Skeletal muscle tissue (tissue), 4 donors: ENCODE results near the gene LDB3. TPM values are rescaled to one million over a fixed set of nuclear protein-coding genes. Genes with fewer than 3 reads are reported as not detected.

Source experiments
- H3K27ac ChIP-seq: one replicate; pipeline ENCODE4 v1.7.0; 2013; ENCODE audit warnings: mild to moderate bottlenecking, low read depth, low read length, inconsistent platforms
- H3K27me3 ChIP-seq, 3 donors: one replicate each; pipeline ENCODE4 v1.7.0; 2013; ENCODE audit warnings: low read length in 3 of 3; ENCODE audit not compliant: control insufficient read depth in 3 of 3, insufficient read depth in 3 of 3
- H3K36me3 ChIP-seq, 3 donors: one replicate each; pipeline ENCODE4 v1.7.0; 2013; ENCODE audit warnings: low read length in 3 of 3; ENCODE audit not compliant: control insufficient read depth in 3 of 3, insufficient read depth in 3 of 3
- H3K4me1 ChIP-seq, 3 donors: one replicate each; pipeline ENCODE4 v1.7.0; 2013; ENCODE audit warnings: low read length in 3 of 3, mild to moderate bottlenecking in 3 of 3; ENCODE audit not compliant: control insufficient read depth in 3 of 3, insufficient read depth in 3 of 3
- H3K4me3 ChIP-seq, 3 donors: one replicate each; pipeline ENCODE4 v1.7.0; 2013; ENCODE audit warnings: low read length in 3 of 3
- H3K9ac ChIP-seq, 3 donors: one replicate each; pipeline ENCODE4 v1.7.0; 2013; ENCODE audit warnings: low read length in 3 of 3, mild to moderate bottlenecking in 3 of 3, moderate library complexity in 2 of 3, low read depth in 1 of 3
- H3K9me3 ChIP-seq, 3 donors: one replicate each; pipeline ENCODE4 v1.7.0; 2013; ENCODE audit warnings: low read length in 3 of 3; ENCODE audit not compliant: control insufficient read depth in 3 of 3
- total RNA-seq: library from RNA; depleted of rRNA; stranded (reverse); fragments of >200 nt; gene quantifications from one replicate; pipeline ENCODE4 v1.2.3, GENCODE V29; 2014
- donor health status: Osteomylitis.

The LDB3 gene
- total RNA-seq, 1 donor from 2014 or later: 87.7 TPM

- Histone ChIP-seq H3K4me3 (no peak overlapping the region), H3K36me3 (peaks cover 39 to 63% (median 46%) of the 10 kb centered on the region in 3 donors), H3K4me1 (peaks cover 39 to 71% (median 55%) of the 10 kb centered on the region in 3 donors), H3K9me3 (no peaks in the 10 kb centered on the region), H3K27ac (peak overlapping the region; percentile 54), H3K9ac (no peak overlapping the region), H3K27me3 (no peaks in the 10 kb centered on the region)
Observed at GRCh38 chr10:86716466-86716865, 48.2 kb downstream of the LDB3 start.

- Histone ChIP-seq H3K9me3 (no peaks in the 10 kb centered on the region), H3K4me1 (peaks cover 26 to 63% (median 50%) of the 10 kb centered on the region in 3 donors), H3K27ac (peak overlapping the region; percentile 9), H3K36me3 (peaks cover 47 to 70% (median 52%) of the 10 kb centered on the region in 3 donors), H3K9ac (peak overlapping the region in 1 of 3 donors; percentile 33), H3K4me3 (no peak overlapping the region), H3K27me3 (no peaks in the 10 kb centered on the region)
Observed at GRCh38 chr10:86718556-86718955, 50.2 kb downstream of the LDB3 start.

GRCh38 chr10:86721232-86721631 lies 52.9 kb downstream of the LDB3 start:
- Histone ChIP-seq H3K4me1 (peaks cover 20 to 49% (median 43%) of the 10 kb centered on the region in 3 donors), H3K9me3 (no peaks in the 10 kb centered on the region), H3K36me3 (peaks cover 57 to 80% (median 59%) of the 10 kb centered on the region in 3 donors), H3K27me3 (no peaks in the 10 kb centered on the region), H3K4me3 (no peak overlapping the region), H3K27ac (peak overlapping the region; percentile 39), H3K9ac (no peak overlapping the region)

DNA sequence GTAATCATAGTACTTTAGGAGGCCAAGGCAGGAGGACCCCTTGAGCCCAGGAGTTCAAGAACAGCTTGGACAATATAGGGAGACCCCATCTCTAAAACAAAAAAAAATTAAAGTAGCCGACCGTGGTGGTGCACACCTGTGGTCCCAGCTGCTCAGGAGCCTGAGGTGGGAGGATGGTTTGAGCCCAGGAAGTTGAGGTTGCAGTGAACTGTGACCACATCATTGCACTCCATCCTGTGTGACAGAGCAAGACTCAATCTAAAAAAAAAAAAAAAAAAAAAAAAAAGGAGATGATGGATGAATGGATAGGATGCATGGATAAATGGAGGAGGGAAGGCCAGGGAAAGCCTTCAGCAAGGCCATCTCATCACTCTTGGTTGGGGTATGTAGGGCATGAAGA lies 54.7 kb downstream of the LDB3 start:
- Histone ChIP-seq H3K36me3 (peaks cover 48 to 71% (median 55%) of the 10 kb centered on the region in 3 donors), H3K4me3 (no peak overlapping the region), H3K9ac (no peak overlapping the region), H3K4me1 (peaks cover 17 to 52% (median 47%) of the 10 kb centered on the region in 3 donors), H3K27ac (no peak overlapping the region), H3K9me3 (no peaks in the 10 kb centered on the region), H3K27me3 (no peaks in the 10 kb centered on the region)

DNA sequence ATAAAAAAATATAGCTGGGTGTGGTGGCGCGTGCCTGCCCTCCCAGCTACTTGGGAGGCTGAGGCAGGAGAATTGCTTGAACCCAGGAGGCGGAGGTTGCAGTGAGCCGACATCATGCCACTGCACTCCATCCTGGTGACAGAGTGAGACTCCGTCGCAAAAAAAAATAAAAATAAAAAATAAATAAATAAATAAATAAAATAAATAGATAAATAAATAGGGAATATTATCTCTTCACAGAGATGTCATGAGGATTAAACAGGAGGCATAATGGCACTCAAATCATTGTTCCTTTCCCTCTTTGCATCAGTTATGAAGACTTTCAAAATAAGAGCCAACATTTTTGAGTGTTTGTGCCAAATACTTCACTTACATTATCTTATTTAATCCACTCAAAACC lies 56.1 kb downstream of the LDB3 start:
- Histone ChIP-seq H3K27me3 (no peaks in the 10 kb centered on the region), H3K9me3 (no peaks in the 10 kb centered on the region), H3K36me3 (peaks cover 42 to 69% (median 55%) of the 10 kb centered on the region in 3 donors), H3K4me1 (peaks cover 22 to 50% (median 44%) of the 10 kb centered on the region in 3 donors), H3K4me3 (no peak overlapping the region), H3K27ac (no peak overlapping the region), H3K9ac (no peak overlapping the region)

DNA sequence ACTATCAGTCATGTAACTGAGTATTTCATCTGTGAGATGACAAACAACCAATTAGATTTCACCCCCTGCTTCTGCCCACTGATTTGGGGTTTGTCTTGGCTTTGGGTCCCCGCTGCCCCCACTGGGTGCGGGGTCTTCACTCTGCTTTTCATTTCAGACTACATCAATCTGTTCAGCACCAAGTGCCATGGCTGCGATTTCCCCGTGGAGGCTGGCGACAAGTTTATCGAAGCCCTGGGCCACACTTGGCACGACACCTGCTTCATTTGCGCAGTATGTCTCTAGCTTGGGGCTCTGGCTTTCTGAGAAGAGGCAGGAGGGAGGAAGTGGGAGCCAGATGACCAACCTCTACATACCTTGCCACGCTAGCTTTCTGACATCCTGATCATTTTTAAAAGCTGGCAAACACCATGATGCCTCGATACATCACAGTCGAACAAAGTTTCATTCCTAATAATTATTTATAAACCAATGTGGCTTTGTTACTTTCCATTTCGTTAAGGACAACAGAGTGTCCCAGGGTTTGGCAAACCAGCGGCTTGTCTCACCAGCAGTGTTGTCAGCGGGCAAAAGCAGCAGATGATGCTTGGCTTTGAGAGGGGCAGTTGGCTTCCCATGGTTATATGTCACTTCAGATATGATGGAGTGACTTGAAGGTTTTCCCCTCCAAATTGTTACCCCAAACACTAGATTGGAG lies 57.8 kb downstream of the LDB3 start:
- Histone ChIP-seq H3K9me3 (no peaks in the 10 kb centered on the region), H3K27me3 (no peaks in the 10 kb centered on the region), H3K27ac (peak overlapping the region; percentile 67), H3K4me1 (peaks cover 33 to 62% (median 58%) of the 10 kb centered on the region in 3 donors), H3K4me3 (no peak overlapping the region), H3K9ac (no peak overlapping the region), H3K36me3 (peaks cover 46 to 61% (median 55%) of the 10 kb centered on the region in 3 donors)

GRCh38 chr10:86726677-86726999 lies 58.3 kb downstream of the LDB3 start:
- Histone ChIP-seq H3K9ac (no peak overlapping the region), H3K4me3 (no peak overlapping the region), H3K27me3 (no peaks in the 10 kb centered on the region), H3K27ac (peak overlapping the region; percentile 67), H3K36me3 (peaks cover 41 to 56% (median 51%) of the 10 kb centered on the region in 3 donors), H3K9me3 (no peaks in the 10 kb centered on the region), H3K4me1 (peaks cover 37 to 64% (median 60%) of the 10 kb centered on the region in 3 donors)

- H3K9ac ChIP-seq: peak overlapping the region in 1 of 3 donors; percentile 34
- H3K4me3 ChIP-seq: no peak overlapping the region
- no peaks in the 10 kb centered on the region for H3K27me3 ChIP-seq
- H3K9me3 ChIP-seq: no peaks in the 10 kb centered on the region
- peak overlapping the region; percentile 67 for H3K27ac ChIP-seq
- H3K36me3 ChIP-seq: peaks cover 40 to 53% (median 50%) of the 10 kb centered on the region in 3 donors
- peaks cover 41 to 70% (median 63%) of the 10 kb centered on the region in 3 donors for H3K4me1 ChIP-seq
Observed at GRCh38 chr10:86727470-86727869, 59.2 kb downstream of the LDB3 start.

GRCh38 chr10:86728056-86728455 lies 59.7 kb downstream of the LDB3 start:
- Histone ChIP-seq H3K9me3 (no peaks in the 10 kb centered on the region), H3K27ac (peak overlapping the region; percentile 67), H3K4me3 (no peak overlapping the region), H3K27me3 (no peaks in the 10 kb centered on the region), H3K4me1 (peaks cover 47 to 76% (median 68%) of the 10 kb centered on the region in 3 donors), H3K36me3 (peaks cover 38 to 51% (median 47%) of the 10 kb centered on the region in 3 donors), H3K9ac (peak overlapping the region in 1 of 3 donors; percentile 34)

DNA sequence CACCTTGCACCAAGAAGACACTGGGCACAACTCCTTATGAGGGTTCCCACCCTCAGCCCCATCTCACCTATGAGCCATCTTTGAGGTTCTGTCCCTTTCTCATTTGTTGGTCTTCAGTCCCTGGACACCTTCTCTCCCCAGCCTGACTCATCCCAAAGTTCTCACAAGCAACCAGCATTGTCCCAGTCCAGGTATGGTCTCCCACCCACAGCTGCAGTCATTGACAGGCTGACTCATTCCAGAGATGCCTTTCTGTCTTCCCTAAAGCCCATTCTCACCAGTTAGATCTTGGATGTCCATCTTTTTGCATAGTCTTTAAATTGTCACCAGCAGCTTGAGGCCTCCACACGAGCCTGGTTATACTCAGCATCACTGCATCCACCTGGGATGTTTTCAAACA lies 61.4 kb downstream of the LDB3 start:
- H3K36me3 ChIP-seq: peaks cover 39 to 53% (median 48%) of the 10 kb centered on the region in 3 donors
- H3K27ac ChIP-seq: peak overlapping the region; percentile 67

More for the DNA sequence above, 61.4 kb downstream of the LDB3 start:
- Histone ChIP-seq H3K9ac (no peak overlapping the region), H3K4me1 (peaks cover 61 to 86% (median 73%) of the 10 kb centered on the region in 3 donors), H3K4me3 (no peak overlapping the region), H3K9me3 (no peaks in the 10 kb centered on the region), H3K27me3 (no peaks in the 10 kb centered on the region)
